Astrocyte (in vitro differentiated cells and primary cell): ENCODE measurements around the gene ARID5A.

Experiments used
- CTCF ChIP-seq: IDR thresholded peaks from 2 replicates; pipeline ENCODE4 v1.5.1; 2011; ENCODE audit warnings: low read depth, mild to moderate bottlenecking, inconsistent platforms, low read length, moderate library complexity; ENCODE audit not compliant: insufficient read depth
- EZH2 ChIP-seq: IDR thresholded peaks from 2 replicates; pipeline ENCODE4 v1.6.1; 2012; ENCODE audit warnings: mild to moderate bottlenecking, low read length, inconsistent platforms; ENCODE audit not compliant: insufficient read depth

- TF ChIP-seq EZH2 (no peak), CTCF (no peak)
These were observed 14.4 kb downstream of the ARID5A start for GRCh38 chr2:96550787-96551604.
